ENCODE data around the gene CENPM.

The CENPM gene

DNA sequence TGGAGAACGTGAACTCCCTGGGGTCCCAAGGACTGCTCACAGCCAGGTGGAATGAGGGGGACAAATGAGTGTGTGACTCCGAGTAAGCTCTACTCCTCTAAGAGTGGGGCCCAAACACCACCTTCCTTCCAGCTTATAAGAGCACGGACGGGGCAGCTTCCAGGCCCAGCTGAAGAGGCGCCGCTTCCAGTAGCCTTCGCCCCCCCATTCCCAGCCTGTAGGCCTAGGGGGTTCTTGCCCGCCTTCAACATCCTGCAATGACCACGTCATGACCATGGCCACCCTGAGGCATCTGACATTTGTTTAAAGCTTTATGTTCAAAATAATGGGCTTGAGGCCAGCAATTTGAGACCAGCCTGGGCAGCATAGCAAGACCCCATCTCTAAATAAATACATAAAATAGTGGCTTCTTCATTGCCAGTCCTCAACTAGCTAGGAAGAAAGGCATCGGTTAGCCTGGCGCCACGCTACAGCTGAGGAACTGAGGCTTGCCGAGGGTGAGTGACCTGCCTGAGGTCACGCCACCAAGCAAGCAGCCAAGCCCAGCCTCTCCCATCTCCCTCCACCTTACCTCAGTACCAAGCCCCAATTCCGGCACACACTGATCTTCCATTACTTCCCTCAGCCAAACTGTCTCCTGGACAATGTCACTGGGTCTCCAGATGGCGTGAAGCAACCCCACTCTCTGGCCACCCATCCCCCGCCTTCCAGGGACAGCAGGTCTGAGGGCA, 12.5 kb downstream of the CENPM start:
- Histone ChIP-seq H3K27ac (no peak overlapping the region), H3K4me1 (ENCODE audit: control insufficient read depth in 1 of 2, insufficient read depth in 1 of 2, low read depth in 1 of 2, low read length in 1 of 2) (no peaks in the 10 kb centered on the region), H3K4me3 (ENCODE audit: low read depth in 1 of 2, low read length in 1 of 2) (no peak overlapping the region), H3K9me3 (no peaks in the 10 kb centered on the region), H3K27me3 (peaks cover 1% of the 10 kb centered on the region), H3K36me3 (peaks cover 23% of the 10 kb centered on the region)
- TF ChIP-seq, protein P1, sequence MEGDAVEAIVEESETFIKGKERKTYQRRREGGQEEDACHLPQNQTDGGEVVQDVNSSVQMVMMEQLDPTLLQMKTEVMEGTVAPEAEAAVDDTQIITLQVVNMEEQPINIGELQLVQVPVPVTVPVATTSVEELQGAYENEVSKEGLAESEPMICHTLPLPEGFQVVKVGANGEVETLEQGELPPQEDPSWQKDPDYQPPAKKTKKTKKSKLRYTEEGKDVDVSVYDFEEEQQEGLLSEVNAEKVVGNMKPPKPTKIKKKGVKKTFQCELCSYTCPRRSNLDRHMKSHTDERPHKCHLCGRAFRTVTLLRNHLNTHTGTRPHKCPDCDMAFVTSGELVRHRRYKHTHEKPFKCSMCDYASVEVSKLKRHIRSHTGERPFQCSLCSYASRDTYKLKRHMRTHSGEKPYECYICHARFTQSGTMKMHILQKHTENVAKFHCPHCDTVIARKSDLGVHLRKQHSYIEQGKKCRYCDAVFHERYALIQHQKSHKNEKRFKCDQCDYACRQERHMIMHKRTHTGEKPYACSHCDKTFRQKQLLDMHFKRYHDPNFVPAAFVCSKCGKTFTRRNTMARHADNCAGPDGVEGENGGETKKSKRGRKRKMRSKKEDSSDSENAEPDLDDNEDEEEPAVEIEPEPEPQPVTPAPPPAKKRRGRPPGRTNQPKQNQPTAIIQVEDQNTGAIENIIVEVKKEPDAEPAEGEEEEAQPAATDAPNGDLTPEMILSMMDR (IDR thresholded peaks at IDR 0.05) = no peak

DNA sequence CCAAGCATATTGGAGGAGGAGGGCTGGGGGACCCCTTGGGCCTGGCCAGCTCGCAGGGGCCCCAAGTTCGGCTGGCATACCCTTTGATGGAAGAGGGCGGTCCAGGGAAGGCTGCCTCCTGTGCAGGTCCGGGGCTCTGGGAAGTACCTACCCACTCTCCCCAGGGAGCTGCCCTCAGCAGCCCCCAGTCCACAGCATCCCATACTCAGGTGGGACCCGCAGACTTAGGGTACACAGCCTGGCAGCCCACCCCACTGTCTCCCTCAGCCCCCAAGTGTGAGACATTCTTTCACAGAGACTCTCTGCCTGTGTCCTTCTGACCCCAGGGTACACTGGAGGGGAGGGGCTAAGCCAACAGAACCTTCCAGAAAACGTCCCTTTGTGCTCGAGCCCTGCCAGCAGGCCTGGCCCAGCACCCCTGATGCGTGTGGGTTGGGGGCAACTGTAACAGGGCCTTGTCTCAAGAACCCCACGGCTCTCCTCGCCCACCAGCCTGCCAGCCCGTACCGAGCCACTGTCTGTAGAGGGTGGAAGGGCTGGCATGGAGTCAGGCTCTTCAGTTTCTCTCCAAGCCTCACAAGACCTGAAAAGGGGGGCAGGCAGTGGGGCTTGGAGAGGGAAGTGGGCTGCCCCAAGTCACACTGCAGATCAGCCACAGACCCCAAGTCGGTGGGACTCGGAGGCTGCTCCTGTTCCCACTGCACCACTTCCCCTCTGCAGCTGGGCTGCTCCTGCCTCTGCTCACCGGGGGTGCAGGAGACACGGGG, 13.4 kb downstream of the CENPM start:
- Histone ChIP-seq H3K27me3 (peaks cover 10% of the 10 kb centered on the region), H3K4me1 (ENCODE audit: control insufficient read depth in 1 of 2, insufficient read depth in 1 of 2, low read depth in 1 of 2, low read length in 1 of 2) (no peaks in the 10 kb centered on the region), H3K36me3 (peaks cover 16% of the 10 kb centered on the region), H3K27ac (no peak overlapping the region), H3K4me3 (ENCODE audit: low read depth in 1 of 2, low read length in 1 of 2) (no peak overlapping the region), H3K9me3 (no peaks in the 10 kb centered on the region)
- TF ChIP-seq, protein P1 (IDR thresholded peaks at IDR 0.05) = no peak

DNA sequence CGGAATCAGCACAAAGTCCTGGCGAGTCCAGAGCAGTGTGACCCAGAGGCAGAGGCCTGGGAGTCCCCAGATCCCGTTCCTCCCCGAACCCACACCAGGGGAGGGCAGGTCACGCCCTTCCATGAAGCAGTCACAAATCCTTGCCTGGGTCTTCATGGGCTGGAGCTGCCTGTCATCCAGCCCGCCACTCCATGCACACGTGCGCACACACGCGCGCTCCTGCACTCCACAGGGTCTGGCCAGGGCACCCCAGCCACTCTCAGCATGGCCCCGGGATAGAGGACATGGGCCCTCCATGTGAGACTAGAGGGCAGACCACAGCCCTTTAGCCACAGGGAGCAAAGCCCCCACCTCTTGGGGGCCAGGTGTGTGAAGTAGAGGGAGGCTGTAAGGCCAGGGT, 14.6 kb downstream of the CENPM start:
- H3K9me3 ChIP-seq = no peaks in the 10 kb centered on the region
- no peak overlapping the region for H3K27ac ChIP-seq
- peaks cover 22% of the 10 kb centered on the region for H3K27me3 ChIP-seq
- peaks cover 9% of the 10 kb centered on the region for H3K36me3 ChIP-seq
- no peak overlapping the region for H3K4me3 ChIP-seq (ENCODE audit: low read depth in 1 of 2, low read length in 1 of 2)
- no peaks in the 10 kb centered on the region for H3K4me1 ChIP-seq (ENCODE audit: control insufficient read depth in 1 of 2, insufficient read depth in 1 of 2, low read depth in 1 of 2, low read length in 1 of 2)
- TF ChIP-seq, protein P1 (IDR thresholded peaks at IDR 0.05) = no peak

DNA sequence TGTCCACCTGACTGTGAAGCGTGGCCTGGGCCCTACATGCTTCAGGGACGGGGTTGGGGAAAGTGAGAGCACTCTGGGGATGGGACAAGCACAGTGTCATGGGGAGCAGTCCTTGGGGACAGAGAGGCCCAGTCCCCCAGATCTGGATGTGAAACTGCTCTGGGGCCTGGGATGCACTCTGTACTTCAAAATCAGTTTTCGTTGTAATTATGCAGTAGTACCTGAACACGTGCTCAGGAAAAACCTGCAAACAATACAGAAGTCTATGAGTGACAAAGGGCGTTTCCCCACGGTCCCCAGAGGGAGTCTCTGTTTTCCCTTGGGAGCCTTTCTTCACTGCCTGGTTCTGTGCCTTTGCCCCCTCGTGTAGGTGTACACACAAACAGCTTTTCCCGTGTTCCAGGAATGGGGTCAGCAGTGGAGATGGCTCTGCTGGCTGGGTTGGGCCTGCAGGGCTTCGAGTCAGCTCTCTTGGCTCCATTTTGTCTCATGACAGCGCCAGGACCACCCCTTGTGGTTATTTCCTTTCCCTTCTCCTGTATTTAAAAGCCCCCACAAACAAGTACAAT, 15.2 kb downstream of the CENPM start:
- Histone ChIP-seq H3K27me3 (peaks cover 28% of the 10 kb centered on the region), H3K27ac (no peak overlapping the region), H3K4me3 (ENCODE audit: low read depth in 1 of 2, low read length in 1 of 2) (no peak overlapping the region), H3K9me3 (no peaks in the 10 kb centered on the region), H3K4me1 (ENCODE audit: control insufficient read depth in 1 of 2, insufficient read depth in 1 of 2, low read depth in 1 of 2, low read length in 1 of 2) (no peaks in the 10 kb centered on the region), H3K36me3 (peaks cover 3% of the 10 kb centered on the region)
- TF ChIP-seq, protein P1 (IDR thresholded peaks at IDR 0.05) = no peak

DNA sequence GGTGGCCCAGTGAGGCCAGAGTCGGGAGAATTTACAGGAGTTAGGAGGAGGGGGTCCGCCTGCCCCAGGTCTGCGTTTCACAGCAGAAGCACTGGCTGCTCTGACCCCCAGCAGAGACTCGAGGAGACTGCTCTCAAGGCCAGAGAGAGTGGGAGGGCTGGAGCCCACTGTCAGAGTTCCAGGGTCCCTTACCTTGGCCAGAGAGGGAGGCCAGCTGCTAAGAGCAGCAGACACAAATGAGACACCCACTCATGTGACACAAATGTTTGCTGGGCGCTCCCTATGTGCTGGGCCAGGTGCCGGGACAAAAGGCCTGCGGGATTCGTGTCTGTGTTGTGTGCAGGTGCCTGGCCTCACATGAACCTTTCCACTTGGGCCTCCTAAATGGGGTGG, 17.5 kb downstream of the CENPM start:
- H3K4me1 ChIP-seq (ENCODE audit: control insufficient read depth in 1 of 2, insufficient read depth in 1 of 2, low read depth in 1 of 2, low read length in 1 of 2) = peaks cover 0 to 9% of the 10 kb centered on the region in 2 experiments

More for the DNA sequence above, 17.5 kb downstream of the CENPM start:
- H3K4me3 ChIP-seq (ENCODE audit: low read depth in 1 of 2, low read length in 1 of 2) = no peak overlapping the region
- no peaks in the 10 kb centered on the region for H3K9me3 ChIP-seq
- peaks cover 51% of the 10 kb centered on the region for H3K27me3 ChIP-seq
- no peaks in the 10 kb centered on the region for H3K36me3 ChIP-seq
- no peak overlapping the region for H3K27ac ChIP-seq
- TF ChIP-seq, protein P1 (IDR thresholded peaks at IDR 0.05) = no peak

Measured in neutrophil (primary cell).